Duodenal mucosa (tissue), 2 donors: Measurements from ENCODE around the gene SERPINA6.
"Not testable (repeated sequence)": the region's sequence is repeated elsewhere in the genome, so short reads cannot be mapped to it uniquely, and the experiment has no call there.

Experiments used
- H3K27ac ChIP-seq: one replicate; pipeline ENCODE4 v1.7.0; 2013; ENCODE audit warnings: low read depth, low read length
- H3K27me3 ChIP-seq, 2 donors: one replicate each; pipeline ENCODE4 v1.7.0; 2013; ENCODE audit warnings: low read length in 2 of 2, control low read depth in 1 of 2; ENCODE audit not compliant: insufficient read depth in 2 of 2, control insufficient read depth in 1 of 2
- H3K36me3 ChIP-seq, 2 donors: one replicate each; pipeline ENCODE4 v1.7.0; 2013; ENCODE audit warnings: low read length in 2 of 2, control low read depth in 1 of 2; ENCODE audit not compliant: insufficient read depth in 2 of 2, control insufficient read depth in 1 of 2
- H3K4me1 ChIP-seq, 2 donors: one replicate each; pipeline ENCODE4 v1.7.0; 2013; ENCODE audit warnings: low read length in 2 of 2, control low read depth in 1 of 2; ENCODE audit not compliant: insufficient read depth in 2 of 2, control insufficient read depth in 1 of 2
- H3K4me3 ChIP-seq, 2 donors: one replicate each; pipeline ENCODE4 v1.7.0; 2013; ENCODE audit warnings: low read length in 2 of 2, low read depth in 1 of 2
- H3K9ac ChIP-seq, 2 donors: one replicate each; pipeline ENCODE4 v1.7.0; 2013; ENCODE audit warnings: low read length in 2 of 2, low read depth in 1 of 2
- H3K9me3 ChIP-seq, 2 donors: one replicate each; pipeline ENCODE4 v1.7.0; 2013; ENCODE audit warnings: low read length in 2 of 2, control low read depth in 1 of 2; ENCODE audit not compliant: control insufficient read depth in 1 of 2

SERPINA6 gene

GRCh38 chr14:94354638-94355185 lies 31.6 kb upstream of the SERPINA6 start:
- Histone ChIP-seq H3K4me1 (no peaks in the 10 kb centered on the region), H3K36me3 (no peaks in the 10 kb centered on the region)

GRCh38 chr14:94354190-94354589 lies 31.1 kb upstream of the SERPINA6 start:
- not testable (repeated sequence) for H3K4me1 ChIP-seq, H3K4me3 ChIP-seq, H3K9me3 ChIP-seq, H3K27me3 ChIP-seq, H3K36me3 ChIP-seq, H3K27ac ChIP-seq, H3K9ac ChIP-seq

More at GRCh38 chr14:94354638-94355185, 31.6 kb upstream of the SERPINA6 start:
- H3K27ac ChIP-seq, result no peak overlapping the region
- no peaks in the 10 kb centered on the region for H3K9me3 ChIP-seq
- no peaks in the 10 kb centered on the region for H3K27me3 ChIP-seq
- H3K9ac ChIP-seq, result no peak overlapping the region
- H3K4me3 ChIP-seq, result no peak overlapping the region

GRCh38 chr14:94349276-94349675 lies 26.1 kb upstream of the SERPINA6 start:
- Histone ChIP-seq H3K27ac (no peak overlapping the region), H3K4me3 (no peak overlapping the region), H3K9ac (no peak overlapping the region), H3K9me3 (no peaks in the 10 kb centered on the region), H3K4me1 (no peaks in the 10 kb centered on the region), H3K27me3 (peaks cover 0 to 3% of the 10 kb centered on the region in 2 donors), H3K36me3 (no peaks in the 10 kb centered on the region)

GRCh38 chr14:94348836-94349235 lies 25.7 kb upstream of the SERPINA6 start:
- H3K27me3 ChIP-seq, result peaks cover 0 to 3% of the 10 kb centered on the region in 2 donors
- H3K4me3 ChIP-seq, result no peak overlapping the region
- no peak overlapping the region for H3K27ac ChIP-seq
- H3K9me3 ChIP-seq, result no peaks in the 10 kb centered on the region
- H3K4me1 ChIP-seq, result no peaks in the 10 kb centered on the region
- H3K9ac ChIP-seq, result no peak overlapping the region
- no peaks in the 10 kb centered on the region for H3K36me3 ChIP-seq

GRCh38 chr14:94346841-94347240 lies 23.7 kb upstream of the SERPINA6 start:
- H3K9me3 ChIP-seq, result no peaks in the 10 kb centered on the region
- H3K36me3 ChIP-seq, result no peaks in the 10 kb centered on the region
- peaks cover 0 to 3% of the 10 kb centered on the region in 2 donors for H3K27me3 ChIP-seq
- no peak overlapping the region for H3K9ac ChIP-seq
- H3K4me3 ChIP-seq, result no peak overlapping the region
- H3K4me1 ChIP-seq, result peaks cover 11 to 12% of the 10 kb centered on the region in 2 donors
- H3K27ac ChIP-seq, result no peak overlapping the region

GRCh38 chr14:94346065-94346786 lies 23.1 kb upstream of the SERPINA6 start:
- not testable (repeated sequence) for H3K27me3 ChIP-seq, H3K9me3 ChIP-seq, H3K27ac ChIP-seq, H3K4me3 ChIP-seq, H3K9ac ChIP-seq, H3K36me3 ChIP-seq
- H3K4me1 ChIP-seq, result peaks cover 14 to 15% of the 10 kb centered on the region in 2 donors

- Histone ChIP-seq H3K9me3 (no peaks in the 10 kb centered on the region), H3K27me3 (peaks cover 0 to 3% of the 10 kb centered on the region in 2 donors), H3K4me1 (peaks cover 14 to 15% of the 10 kb centered on the region in 2 donors), H3K36me3 (no peaks in the 10 kb centered on the region), H3K4me3 (no peak overlapping the region), H3K27ac (no peak overlapping the region), H3K9ac (no peak overlapping the region)
These were observed 22.4 kb upstream of the SERPINA6 start for GRCh38 chr14:94345344-94346064.

- no peak overlapping the region for H3K27ac ChIP-seq
- H3K4me3 ChIP-seq, result no peak overlapping the region
- no peak overlapping the region for H3K9ac ChIP-seq
These were observed 21.3 kb upstream of the SERPINA6 start for GRCh38 chr14:94344389-94344788.

GRCh38 chr14:94343238-94344005 lies 20.3 kb upstream of the SERPINA6 start:
- Histone ChIP-seq H3K9me3 (no peaks in the 10 kb centered on the region), H3K4me3 (no peak overlapping the region), H3K27ac (no peak overlapping the region), H3K27me3 (peaks cover 0 to 3% of the 10 kb centered on the region in 2 donors), H3K4me1 (peaks cover 14 to 15% of the 10 kb centered on the region in 2 donors), H3K36me3 (no peaks in the 10 kb centered on the region), H3K9ac (no peak overlapping the region)

More at GRCh38 chr14:94344389-94344788, 21.3 kb upstream of the SERPINA6 start:
- no peaks in the 10 kb centered on the region for H3K9me3 ChIP-seq
- H3K4me1 ChIP-seq, result peaks cover 14 to 15% of the 10 kb centered on the region in 2 donors
- H3K36me3 ChIP-seq, result no peaks in the 10 kb centered on the region
- peaks cover 0 to 3% of the 10 kb centered on the region in 2 donors for H3K27me3 ChIP-seq
